RWPE1 (cell line): ENCODE measurements around the gene ARL16.

Experiments used
- CTCF ChIA-PET: fragments of 350-600 bp; sonication (Branson Sonifier 250); formaldehyde crosslinking; extraction: SDS; loops from one replicate; lab custom pipeline; 2021; lab: Yijun Ruan, JAX
- POLR2A ChIA-PET: fragments of 400-600 bp; formaldehyde crosslinking; extraction: SDS; loops from one replicate; lab custom pipeline; 2020; ENCODE audit warnings: antibody characterized with exemption; ENCODE audit not compliant: low non-redundant PET; lab: Yijun Ruan, JAX
- DNase-seq: peaks from one replicate; pipeline ENCODE4 v3.0.0; 2012; ENCODE audit warnings: low spot score
- H3K27ac ChIP-seq: fragments of 450-650 bp; 2 replicates; pipeline ENCODE4 v1.5.1; 2017
- CTCF ChIP-seq: fragments of 450-650 bp; conservative IDR thresholded peaks from 2 replicates; pipeline ENCODE4 v1.5.1; 2017; ENCODE audit warnings: low read depth, mild to moderate bottlenecking

The ARL16 gene

GRCh38 chr17:81695801-81696200 is 12.2 kb upstream of the ARL16 start:
- TF ChIP-seq CTCF = no peak
- no peak for DNase-seq
- peak overlapping the region; percentile 55 for H3K27ac ChIP-seq
- ChIA-PET CTCF (no interaction called here), POLR2A (interaction anchor here (1.2 kb wide), 1 partner anchor 11 kb away, joined by 3 read pairs; no protein-coding TSS in a partner anchor)

- ChIA-PET POLR2A (interaction anchor here (1.2 kb wide), 1 partner anchor 10 kb away, joined by 3 read pairs; no protein-coding TSS in a partner anchor), CTCF (interaction anchor here (1.0 kb wide), 1 partner anchor 16 kb away, joined by 3 read pairs; the partner anchor contains the start of gene SLC25A10)
- DNase-seq = no peak
- peak overlapping the region; percentile 55 for H3K27ac ChIP-seq
- no peak for TF ChIP-seq CTCF
Measured at GRCh38 chr17:81695211-81695610, 11.6 kb upstream of the ARL16 start.

- CTCF ChIA-PET = interaction anchor here (1.0 kb wide), 1 partner anchor 17 kb away, joined by 3 read pairs; the partner anchor contains the start of gene SLC25A10
- TF ChIP-seq CTCF = no peak
- H3K27ac ChIP-seq = peak overlapping the region; percentile 55
- DNase-seq = no peak
- POLR2A ChIA-PET = no interaction called here
Measured at GRCh38 chr17:81694810-81695209, 11.2 kb upstream of the ARL16 start.

GRCh38 chr17:81693509-81694210 is 10.1 kb upstream of the ARL16 start:
- CTCF ChIA-PET = no interaction called here
- peak overlapping the region; percentile 55 for H3K27ac ChIP-seq
- DNase-seq = no peak
- no peak for TF ChIP-seq CTCF
- POLR2A ChIA-PET = interaction anchor here (0.6 kb wide), 1 partner anchor 19 kb away, joined by 3 read pairs; no protein-coding TSS in a partner anchor

GRCh38 chr17:81691608-81692007 is 8.0 kb upstream of the ARL16 start:
- no peak for TF ChIP-seq CTCF
- peak overlapping the region; percentile 91; the same call in 1 of the 2 replicates for H3K27ac ChIP-seq
- DNase-seq = no peak
- ChIA-PET CTCF (no interaction called here), POLR2A (no interaction called here)

- ChIA-PET CTCF (interaction anchor here (0.6 kb wide), 1 partner anchor 514 kb away, joined by 4 read pairs; no protein-coding TSS in a partner anchor), POLR2A (no interaction called here)
- TF ChIP-seq CTCF = no peak
- no peak for DNase-seq
- H3K27ac ChIP-seq = peak overlapping the region; percentile 91
Measured at GRCh38 chr17:81691196-81691595, 7.6 kb upstream of the ARL16 start.
